Fibroblast of the aortic adventitia (primary cell): ENCODE data around the gene NSUN2. TPM values are rescaled to one million over a fixed set of nuclear protein-coding genes. Genes with fewer than 3 reads are reported as not detected.
"Not testable (repeated sequence)": the region's sequence is repeated elsewhere in the genome, so short reads cannot be mapped to it uniquely, and the experiment has no call there.

Experiments
- DNase-seq: peaks from one replicate; pipeline ENCODE4 v3.0.0-alpha.2; 2010; ENCODE audit warnings: low read depth
- H3K4me3 ChIP-seq: 2 replicates; pipeline ENCODE4 v1.5.1; 2011; ENCODE audit warnings: low read depth, mild to moderate bottlenecking, control low read depth, low read length, moderate library complexity
- total RNA-seq: library from RNA; depleted of rRNA; stranded (reverse); fragments of >200 nt; gene quantifications from 2 replicates; pipeline ENCODE4 v1.2.3, GENCODE V29; 2012; ENCODE audit warnings: low replicate concordance
- TF ChIP-seq, protein P1 (sequence below): IDR thresholded peaks from 2 replicates; pipeline ENCODE4 v1.5.1; 2011; ENCODE audit warnings: mild to moderate bottlenecking, low read length, control low read depth, inconsistent platforms; ENCODE audit not compliant: insufficient read depth

The NSUN2 gene
- total RNA-seq, 1 donor, result 29.0 TPM

DNA sequence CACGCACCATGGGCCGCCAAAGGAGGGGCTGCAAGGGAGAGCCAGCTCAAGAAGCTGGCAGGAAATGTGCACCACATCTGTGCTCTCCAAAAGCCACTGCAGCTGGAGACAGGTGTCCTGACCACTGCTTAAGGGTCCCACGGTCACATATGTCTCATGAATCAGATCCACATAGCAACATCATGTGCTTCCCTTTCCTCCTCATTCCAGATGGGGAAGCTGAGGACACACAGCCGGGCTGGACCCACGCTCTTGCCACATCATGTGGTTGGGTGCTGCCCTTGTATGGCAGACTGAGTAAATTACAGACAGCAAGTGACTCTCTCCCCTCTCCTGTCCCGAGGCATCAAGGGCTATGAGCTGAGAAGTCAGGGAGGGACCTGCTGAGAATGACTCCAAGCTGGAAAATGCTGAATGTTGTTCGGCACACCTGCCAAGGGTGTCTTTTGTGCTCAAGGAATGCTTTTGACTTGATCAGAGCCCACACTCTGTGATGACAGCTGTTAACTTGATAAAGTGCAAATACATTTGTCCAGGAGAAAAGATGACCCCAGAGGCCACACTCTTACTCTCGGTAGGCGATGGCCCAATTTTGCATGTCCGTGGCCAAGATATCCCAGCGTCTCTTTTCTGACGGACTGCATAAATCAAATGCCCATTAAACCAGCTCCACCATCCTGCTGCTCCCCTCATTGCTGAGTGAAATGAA, 58.2 kb downstream of the NSUN2 start:
- DNase-seq, result no peak
- TF ChIP-seq, protein P1, sequence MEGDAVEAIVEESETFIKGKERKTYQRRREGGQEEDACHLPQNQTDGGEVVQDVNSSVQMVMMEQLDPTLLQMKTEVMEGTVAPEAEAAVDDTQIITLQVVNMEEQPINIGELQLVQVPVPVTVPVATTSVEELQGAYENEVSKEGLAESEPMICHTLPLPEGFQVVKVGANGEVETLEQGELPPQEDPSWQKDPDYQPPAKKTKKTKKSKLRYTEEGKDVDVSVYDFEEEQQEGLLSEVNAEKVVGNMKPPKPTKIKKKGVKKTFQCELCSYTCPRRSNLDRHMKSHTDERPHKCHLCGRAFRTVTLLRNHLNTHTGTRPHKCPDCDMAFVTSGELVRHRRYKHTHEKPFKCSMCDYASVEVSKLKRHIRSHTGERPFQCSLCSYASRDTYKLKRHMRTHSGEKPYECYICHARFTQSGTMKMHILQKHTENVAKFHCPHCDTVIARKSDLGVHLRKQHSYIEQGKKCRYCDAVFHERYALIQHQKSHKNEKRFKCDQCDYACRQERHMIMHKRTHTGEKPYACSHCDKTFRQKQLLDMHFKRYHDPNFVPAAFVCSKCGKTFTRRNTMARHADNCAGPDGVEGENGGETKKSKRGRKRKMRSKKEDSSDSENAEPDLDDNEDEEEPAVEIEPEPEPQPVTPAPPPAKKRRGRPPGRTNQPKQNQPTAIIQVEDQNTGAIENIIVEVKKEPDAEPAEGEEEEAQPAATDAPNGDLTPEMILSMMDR, result no peak
- H3K4me3 ChIP-seq, result no peak overlapping the region

- H3K4me3 ChIP-seq, result no peak overlapping the region
- TF ChIP-seq, protein P1, result no peak
- DNase-seq, result no peak
Measured at GRCh38 chr5:6574111-6574510, 58.7 kb downstream of the NSUN2 start.

DNA sequence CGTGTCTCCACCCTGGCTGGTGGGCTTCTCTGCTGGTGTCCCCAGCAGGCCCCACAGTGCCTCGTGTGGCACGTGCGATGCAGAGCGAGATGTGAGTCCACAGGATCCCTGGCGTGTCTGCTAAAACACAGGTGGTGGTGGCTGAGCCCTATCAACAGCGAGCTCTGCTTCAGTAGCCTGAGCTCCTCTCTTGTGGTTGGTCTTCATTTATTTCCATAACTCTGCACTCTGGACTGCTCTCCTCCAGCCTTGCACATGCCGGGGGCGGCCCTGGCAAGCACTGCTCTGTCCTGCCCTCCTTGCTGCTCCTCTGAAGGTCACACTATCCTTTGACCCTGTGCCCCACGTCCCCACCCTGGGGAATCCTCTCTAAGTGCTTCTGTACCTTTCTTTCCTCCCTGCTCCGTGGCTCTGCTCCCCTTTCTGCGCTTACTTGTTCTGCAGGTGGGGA, 59.2 kb downstream of the NSUN2 start:
- DNase-seq, result no peak
- TF ChIP-seq, protein P1, result no peak
- no peak overlapping the region for H3K4me3 ChIP-seq

- no peak for DNase-seq
- no peak overlapping the region for H3K4me3 ChIP-seq
- TF ChIP-seq, protein P1, result no peak
Measured at GRCh38 chr5:6572825-6573380, 59.9 kb downstream of the NSUN2 start.

GRCh38 chr5:6572086-6572824, 60.6 kb downstream of the NSUN2 start:
- DNase-seq, result no peak
- TF ChIP-seq, protein P1, result no peak
- no peak overlapping the region for H3K4me3 ChIP-seq

- not testable (repeated sequence) for H3K4me3 ChIP-seq, DNase-seq
Measured at GRCh38 chr5:6571607-6572006, 61.2 kb downstream of the NSUN2 start.

- no peak overlapping the region for H3K4me3 ChIP-seq
- TF ChIP-seq, protein P1, result no peak
Measured at GRCh38 chr5:6570530-6570929, 62.3 kb downstream of the NSUN2 start.

More at GRCh38 chr5:6570530-6570929, 62.3 kb downstream of the NSUN2 start:
- DNase-seq, result no peak
